Jurkat, Clone E6-1 (cell line): ENCODE data around the gene INTS3.
"Not testable (repeated sequence)": the region's sequence is repeated elsewhere in the genome, so short reads cannot be mapped to it uniquely, and the experiment has no call there.

ENCODE experiments used
- DNase-seq: peaks from one replicate; pipeline ENCODE4 v3.0.0-alpha.2; 2011; ENCODE audit warnings: low read depth, low spot score
- H3K4me3 ChIP-seq: 2 replicates; pipeline ENCODE4 v1.5.1; 2011; ENCODE audit warnings: mild to moderate bottlenecking, low read length, control low read depth, moderate library complexity

The INTS3 gene

DNA sequence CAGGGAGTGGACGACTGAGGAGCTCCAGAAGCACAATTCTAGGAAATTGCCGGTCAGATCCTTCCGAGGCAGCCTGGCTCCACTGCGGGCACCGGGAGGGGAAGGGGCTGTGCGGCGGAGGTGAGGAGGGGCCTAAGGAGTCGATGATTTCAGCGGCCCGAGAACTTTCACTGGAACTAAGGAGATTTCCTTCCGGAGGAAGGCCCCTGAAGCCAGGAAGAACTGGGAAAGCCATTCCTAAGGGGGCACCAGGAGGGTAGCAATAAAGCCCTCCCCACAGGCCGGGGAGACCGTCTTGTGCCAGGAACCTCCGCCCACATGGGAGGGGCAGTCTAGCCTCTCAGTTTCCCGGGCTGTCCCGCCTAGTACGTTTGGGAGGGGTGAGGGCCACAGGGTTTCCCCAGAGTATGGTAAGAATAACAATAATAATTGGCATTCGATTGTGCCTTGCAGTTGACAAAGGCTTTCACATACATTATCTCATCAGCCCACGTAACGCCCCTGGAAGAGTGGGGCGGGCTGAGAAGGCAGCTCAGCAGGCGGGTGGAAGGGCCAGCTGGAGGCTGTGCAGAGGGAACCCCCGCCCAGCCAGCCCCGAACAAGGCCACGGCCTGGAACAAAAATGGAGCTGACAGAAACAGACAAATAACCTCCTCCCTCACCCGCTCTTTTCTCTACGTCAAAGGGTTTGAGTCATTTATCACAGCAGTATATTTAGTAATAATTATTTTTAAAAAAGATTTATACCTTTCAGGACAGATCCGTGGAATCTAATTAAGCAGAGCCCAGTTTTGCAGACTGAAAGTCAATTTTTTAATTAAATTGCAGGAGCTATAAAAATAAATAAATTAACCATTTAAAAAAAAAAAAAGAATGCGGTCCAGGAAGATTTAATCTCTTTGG lies 29.6 kb upstream of the INTS3 start:
- H3K4me3 ChIP-seq: no peak overlapping the region
- DNase-seq: no peak

DNA sequence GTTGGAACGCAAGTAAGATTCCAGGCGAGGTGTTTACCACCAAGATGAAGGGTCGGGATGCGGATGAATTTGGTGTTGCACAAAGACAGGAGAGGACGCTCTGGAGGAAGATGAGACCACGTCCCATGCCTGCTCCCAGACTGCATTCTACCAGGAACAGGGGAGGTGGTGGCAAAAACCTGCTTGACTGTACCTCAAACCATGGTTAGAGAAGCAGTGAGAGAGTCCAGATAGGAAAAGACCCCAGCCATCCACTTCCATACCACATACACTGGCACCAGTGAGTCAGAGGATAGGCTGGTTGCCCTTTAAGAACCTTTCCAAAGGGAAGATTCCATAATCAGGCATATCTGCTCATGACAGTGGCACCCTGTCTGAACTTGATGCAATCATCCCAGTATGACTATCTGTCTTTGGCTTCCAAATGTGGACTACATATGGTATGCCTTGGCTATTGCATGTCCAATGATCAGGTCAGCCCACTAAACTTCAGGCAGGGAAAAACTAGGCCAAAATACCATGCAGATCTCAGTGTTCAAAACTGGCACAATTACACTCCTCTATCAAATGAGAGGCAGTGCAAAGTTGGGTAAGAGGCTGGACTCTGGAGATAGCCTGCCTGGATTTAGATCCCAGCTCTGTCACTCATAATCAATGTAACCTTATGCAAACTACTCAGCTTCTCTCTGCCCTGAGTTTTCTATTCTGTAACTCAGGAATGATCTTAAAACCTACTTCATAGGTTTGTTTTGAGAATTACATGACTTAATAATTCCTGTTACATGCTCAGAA lies 28.7 kb upstream of the INTS3 start:
- DNase-seq: no peak
- H3K4me3 ChIP-seq: no peak overlapping the region

DNA sequence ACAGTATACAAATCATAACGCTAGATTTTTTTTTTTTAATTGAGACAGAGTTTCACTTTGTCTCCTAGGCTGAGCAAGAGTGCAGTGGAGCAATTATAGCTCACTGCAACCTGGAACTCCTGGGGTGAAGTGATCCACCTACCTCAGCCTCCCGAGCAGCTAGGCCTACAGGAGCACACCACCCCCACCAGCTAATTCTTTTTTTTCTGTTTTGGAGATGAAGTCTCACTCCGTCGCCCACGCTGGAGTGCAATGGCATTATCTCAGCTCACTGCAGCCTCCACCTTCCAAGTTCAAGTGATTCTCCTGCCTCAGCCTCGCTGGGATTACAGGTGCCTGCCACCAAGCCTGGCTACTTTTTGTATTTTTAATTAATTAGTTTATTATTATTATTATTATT lies 28.1 kb upstream of the INTS3 start:
- DNase-seq: no peak

DNA sequence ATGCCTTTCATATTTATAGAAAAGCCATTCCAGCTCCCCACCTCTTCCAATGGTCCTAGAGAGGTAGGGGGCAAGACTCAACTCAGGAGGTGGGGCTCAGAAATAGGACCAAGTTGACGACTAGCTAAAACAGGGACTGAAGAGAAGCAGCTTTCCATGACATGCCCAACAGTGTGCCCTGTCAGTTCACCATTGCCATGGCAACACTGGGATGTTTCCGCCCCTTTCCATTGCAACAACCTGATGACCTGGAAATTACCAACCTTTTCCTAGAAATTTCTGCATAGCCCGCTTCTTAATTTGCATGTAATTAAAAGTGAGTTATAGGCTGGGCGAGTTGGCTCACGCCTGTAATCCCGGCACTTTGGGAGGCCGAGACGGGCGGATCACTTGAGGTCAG lies 22.4 kb upstream of the INTS3 start:
- no peak for DNase-seq
- no peak overlapping the region for H3K4me3 ChIP-seq

More for the DNA sequence above, 28.1 kb upstream of the INTS3 start:
- H3K4me3 ChIP-seq: no peak overlapping the region

DNA sequence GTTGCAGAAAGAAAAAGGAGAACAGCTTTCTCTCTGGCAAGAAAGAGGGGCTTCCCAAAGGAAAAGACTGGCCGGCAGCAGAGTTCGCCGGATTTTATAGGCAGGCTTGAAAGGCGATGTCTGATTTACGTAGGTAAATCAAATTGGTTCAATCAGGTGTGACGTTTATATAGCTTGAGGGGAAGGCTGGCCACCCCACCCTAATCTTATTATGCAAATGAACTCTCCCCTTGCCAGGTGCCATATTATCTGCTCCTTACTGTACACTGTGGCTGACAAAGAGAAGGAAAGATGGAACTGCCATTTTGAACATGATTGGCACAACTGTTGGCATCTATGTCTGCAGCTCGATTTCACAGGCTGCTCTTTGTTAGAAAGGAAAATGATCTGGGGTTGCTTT lies 16.8 kb upstream of the INTS3 start:
- no peak overlapping the region for H3K4me3 ChIP-seq
- no peak for DNase-seq

DNA sequence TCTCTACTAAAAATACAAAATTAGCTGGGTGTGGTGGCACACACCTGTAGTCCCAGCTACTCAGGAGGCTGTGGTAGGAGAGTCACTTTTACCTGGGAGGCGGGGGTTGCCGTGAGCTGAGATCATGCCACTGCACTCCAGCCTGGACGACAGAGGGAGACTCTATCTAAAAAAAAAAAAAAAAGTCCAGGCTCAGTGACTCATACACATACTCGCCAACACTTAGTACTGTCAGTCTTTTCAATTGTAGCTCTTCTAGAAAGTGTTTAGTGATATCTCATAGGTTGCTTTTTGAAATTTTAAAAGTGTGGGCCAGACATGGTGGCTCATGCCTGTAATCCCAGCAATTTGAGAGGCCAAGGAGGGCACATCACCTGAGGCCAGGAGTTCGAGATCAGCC lies 11.6 kb upstream of the INTS3 start:
- H3K4me3 ChIP-seq, DNase-seq: not testable (repeated sequence)

DNA sequence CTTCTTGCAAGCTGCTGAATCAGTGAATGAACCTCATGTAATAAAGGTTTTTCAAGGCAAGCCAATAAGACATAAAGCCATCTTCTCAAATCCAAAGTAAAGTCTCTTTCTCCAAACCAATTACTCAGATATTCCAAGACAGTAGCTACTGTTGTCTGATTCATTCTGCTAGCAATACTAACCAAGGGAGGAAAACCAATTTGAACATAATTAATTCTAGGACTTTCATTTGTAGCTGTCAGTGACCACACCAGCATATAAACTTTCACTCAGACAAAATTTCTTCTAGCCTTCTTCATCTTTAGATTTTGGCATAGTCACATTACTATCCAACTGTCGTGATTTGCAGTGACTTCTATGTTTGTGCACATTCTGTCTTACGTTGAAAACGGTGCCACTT lies 10.5 kb upstream of the INTS3 start:
- no peak for DNase-seq
- no peak overlapping the region for H3K4me3 ChIP-seq

DNA sequence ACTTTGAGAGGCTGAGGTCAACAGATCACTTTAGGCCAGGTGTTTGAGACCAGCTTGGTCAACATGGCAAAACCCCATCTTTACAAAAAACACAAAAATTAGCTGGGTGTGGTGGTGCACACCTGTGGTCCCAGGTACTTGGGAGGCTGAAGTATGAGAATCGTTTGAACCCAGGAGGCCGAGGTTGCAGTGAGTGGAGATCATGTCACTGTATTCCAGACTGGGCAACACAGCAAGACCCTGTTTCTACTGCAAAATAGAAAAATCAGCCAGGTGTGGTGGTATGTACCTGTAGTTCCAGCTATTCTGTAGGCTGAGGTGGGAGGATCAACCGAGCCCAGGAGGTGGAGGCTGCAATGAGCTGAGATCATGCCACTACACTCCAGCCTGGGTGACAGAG lies 4.2 kb upstream of the INTS3 start:
- no peak for DNase-seq
- H3K4me3 ChIP-seq: no peak overlapping the region

DNA sequence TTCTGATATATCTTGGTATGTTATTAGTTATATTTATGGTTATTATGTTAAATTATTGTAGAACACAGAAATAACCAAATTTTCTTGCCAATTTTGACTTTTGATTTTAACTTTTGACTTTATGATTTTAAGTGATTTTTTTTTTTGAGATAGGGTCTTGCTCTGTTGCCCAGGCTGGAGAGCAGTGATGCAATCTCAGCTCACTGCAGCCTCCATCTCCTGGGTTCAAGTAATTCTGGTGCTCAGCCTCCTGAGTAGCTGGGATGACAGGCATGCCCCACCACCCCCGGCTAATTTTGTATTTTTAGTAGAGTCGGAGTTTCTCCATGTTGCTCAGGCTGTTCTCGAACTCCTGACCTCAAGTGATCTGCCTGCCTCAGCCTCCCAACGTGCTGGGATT lies 3.2 kb upstream of the INTS3 start:
- H3K4me3 ChIP-seq, DNase-seq: not testable (repeated sequence)

DNA sequence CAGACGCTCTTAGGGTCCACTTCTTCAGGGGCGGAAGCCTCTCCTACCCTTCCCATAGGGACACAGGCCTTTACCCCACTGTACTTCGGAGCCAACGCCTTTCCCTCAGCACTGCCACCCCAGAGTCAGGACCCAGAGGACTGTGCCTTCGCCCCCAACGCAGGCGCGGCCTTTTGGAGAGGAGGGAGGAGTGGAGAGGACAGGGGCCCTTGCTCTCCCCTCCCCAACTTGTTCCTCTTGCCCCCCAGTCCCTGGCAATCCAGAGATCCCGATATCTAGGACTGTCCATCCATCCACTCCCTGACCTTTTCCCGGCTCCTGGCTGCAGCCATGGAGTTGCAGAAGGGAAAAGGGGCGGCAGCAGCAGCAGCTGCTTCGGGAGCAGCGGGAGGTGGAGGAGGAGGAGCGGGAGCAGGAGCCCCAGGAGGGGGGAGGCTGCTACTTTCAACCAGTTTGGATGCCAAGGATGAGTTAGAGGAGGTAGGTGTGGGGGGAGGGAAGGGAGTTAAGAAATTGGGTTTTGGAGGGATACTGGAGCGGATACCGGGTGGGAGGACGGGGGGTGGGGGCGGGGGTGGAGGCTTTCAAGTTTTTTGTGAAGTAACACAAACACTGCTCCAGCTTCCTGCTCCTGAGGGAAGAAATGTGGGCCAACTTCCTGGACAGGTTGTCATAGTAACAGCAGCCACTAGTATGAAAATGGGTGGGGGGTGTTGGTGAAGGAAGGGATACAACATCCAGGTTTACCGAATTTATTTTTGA lies 636 bp downstream of the INTS3 start:
- H3K4me3 ChIP-seq: peak overlapping the region; percentile 97
- DNase-seq: peak; percentile 42

DNA sequence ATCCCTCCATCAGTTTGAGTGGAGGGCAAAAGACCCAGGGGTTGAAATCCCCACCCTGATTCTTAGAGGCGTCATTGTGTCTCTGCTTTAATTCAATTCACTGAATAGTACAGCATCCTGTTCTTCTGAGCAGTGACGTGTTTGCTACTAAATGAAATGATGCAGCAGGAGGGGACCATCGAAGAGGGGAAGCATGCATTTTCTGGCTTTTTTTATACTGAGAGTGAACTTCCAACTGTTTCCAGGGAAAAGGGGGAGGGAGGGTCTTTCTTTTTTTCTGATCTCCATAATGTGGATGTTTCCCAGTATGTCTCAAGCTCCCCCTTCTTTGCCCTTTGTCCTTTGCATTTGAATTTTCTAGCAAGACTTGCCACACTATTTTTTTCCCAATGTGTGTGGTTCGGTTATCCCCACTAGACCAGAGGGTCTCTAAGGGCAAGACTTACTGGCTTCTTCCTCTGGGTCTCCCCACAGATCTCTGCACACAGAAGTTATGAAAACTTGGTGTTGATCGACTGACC lies 2.7 kb downstream of the INTS3 start:
- no peak for DNase-seq
- H3K4me3 ChIP-seq: no peak overlapping the region

DNA sequence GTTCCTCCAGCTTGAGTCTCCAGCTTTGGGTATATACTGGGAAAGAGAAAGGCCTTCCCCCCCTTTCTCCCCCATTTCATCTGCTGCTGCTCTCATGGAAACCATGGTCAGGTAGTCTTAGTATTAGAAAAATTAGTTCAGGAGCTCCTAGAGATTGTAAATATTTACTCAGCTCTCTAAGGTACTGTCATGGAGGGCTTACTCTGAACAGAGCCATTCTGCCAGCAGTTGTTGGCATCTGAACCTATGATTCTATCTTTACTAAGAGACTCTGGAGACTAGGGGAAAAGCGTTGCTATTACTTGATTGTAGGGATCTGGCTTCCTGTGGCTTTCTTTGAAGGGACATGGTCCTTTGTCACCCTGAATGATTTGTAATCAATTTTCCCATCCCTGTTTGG lies 6.1 kb downstream of the INTS3 start:
- DNase-seq: no peak

DNA sequence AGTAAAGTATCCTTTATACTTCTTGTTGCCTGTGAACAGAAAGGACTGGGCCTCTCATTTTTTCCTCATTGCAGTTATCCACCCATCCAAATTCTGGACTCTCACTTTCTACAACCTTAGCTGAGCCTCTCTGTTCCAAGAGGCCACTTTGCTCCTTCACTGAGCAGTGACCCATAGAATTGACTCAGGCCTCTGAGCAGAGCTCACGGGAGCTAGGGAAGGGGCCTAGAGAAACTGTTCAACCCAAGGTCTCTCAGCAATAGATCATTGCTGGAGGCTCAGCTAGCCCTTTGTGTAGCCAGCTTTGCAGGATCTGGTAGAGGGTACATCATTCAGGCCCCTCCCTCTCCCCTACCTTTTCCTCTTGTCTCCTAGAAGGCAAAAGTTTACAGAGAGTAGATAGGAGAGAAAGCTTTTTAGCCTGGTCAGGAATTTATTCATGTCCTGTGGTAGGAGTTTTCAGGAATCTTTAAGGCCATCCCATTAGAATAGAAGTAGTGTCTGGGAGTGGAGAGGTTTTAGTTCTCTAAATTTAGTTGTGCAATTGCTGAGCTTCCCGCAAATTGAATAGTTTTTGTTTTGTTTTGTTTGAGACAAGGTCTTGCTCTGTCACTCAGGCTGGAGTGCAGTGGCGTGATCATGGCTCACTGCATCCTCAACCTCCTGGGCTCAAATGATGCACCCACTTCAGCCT lies 6.7 kb downstream of the INTS3 start:
- no peak for DNase-seq
- no peak overlapping the region for H3K4me3 ChIP-seq

More for the DNA sequence above, 6.1 kb downstream of the INTS3 start:
- no peak overlapping the region for H3K4me3 ChIP-seq

DNA sequence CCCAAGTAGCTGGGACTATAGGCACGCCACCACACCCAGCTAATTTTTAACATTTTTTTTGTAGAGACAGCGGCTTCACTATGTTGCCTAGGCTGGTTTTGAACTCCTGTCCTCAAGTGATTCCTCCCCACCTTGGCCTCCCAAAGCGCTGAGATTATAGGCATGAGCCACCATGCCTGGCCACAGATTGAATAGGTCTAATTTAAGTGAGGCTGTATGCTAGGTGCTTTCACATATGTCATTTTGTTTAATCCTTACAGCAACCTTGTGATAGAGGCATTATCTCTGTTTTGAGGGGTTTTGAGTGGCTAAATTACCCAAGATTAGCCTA lies 7.2 kb downstream of the INTS3 start:
- no peak overlapping the region for H3K4me3 ChIP-seq
- no peak for DNase-seq

DNA sequence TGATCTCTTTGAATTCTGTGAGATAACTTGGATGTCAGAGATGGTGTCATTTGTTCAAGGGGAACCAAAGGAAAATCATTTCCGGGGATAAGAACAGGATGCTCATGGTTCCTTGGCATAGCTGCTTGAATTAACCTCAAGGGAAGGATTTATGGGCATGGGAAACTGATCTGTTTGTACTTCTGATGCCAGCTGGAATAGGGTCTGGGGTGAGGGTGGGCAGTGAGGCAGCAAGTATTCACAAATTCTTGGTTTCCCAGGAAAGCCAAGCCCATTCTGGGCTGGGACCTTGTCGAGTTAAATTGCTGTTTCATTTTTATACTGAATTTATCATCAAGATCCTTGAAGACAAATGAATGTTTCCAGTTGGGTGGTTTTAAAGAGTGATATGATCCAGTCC lies 14.1 kb downstream of the INTS3 start:
- DNase-seq: no peak
- H3K4me3 ChIP-seq: no peak overlapping the region

DNA sequence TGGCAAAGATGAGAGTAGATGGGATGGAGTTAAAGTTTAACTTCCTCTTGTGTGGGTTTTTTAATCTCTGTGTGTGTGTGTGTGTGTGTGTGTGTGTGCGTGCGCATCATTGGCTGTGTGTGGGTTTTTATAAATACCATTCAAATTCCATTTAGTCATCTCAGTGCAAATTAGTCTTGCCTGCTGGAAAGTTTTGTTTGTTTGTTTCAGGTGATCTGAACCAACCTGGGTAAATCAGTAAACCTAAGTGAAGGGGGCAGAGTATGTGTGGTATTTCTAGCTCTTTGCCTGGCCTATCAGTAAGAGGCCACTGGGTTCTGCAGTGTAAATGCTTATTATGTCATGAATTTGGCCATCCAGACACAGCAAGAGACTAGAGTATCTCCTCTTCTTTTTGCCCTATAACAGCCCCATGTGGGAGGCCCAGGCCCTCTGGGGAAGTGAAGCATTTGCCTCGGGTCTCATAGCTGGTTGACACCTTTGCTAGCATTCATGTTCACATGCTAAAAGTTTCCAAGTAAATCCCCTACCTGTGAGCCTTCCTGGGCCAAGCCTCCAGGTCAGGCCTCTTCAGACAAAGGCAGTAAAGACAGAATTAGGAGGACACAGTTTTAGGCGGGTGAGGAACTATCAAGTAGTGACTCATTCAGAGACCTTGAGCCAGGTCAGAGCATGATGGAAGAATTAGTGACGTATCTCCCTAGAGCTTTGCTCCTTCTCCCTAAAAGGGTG lies 14.7 kb downstream of the INTS3 start:
- no peak for DNase-seq
- H3K4me3 ChIP-seq: no peak overlapping the region

DNA sequence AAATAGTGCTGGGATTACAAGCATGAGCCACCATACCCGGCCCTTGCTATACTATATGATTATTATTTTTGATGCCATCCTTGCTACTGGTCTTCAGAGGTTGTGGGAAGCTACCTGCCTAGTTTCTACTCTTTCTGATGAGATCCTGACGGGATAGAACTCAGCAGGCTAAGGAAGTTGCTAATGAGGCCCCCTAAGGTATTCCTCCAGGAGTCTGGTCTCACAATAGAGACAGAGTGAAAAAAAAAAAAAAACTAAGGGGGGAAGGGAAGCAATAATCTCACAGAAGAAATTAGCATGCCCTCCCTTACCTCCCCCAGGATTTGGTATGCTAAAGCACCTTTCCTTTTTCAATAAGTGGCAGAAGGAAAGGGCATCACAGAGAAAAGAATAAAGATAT lies 17.6 kb downstream of the INTS3 start:
- no peak for DNase-seq
- H3K4me3 ChIP-seq: no peak overlapping the region

DNA sequence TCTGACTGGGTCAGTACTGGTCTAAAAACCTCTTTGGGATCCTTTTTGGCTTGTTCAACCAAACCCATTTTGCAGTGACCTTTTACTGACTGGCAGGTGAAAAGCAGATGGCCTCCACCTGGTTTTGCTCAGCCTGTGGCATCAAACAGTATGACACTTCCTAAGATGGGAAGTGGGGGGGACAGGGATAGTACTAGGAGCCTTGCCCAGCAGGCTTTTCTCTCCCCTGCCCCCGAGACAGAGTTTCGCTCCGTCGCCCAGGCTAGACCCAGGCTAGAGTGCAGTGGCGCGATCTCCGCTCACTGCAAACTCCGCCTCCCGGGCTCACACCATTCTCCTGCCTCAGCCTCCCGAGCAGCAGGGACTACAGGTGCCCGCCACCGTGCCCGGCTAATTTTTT lies 18.3 kb downstream of the INTS3 start:
- no peak for DNase-seq

More for the DNA sequence above, 18.3 kb downstream of the INTS3 start:
- H3K4me3 ChIP-seq: no peak overlapping the region
